ENCODE measurements around the gene COL25A1.

COL25A1 gene

GRCh38 chr4:109294468-109295020 is 7.9 kb downstream of the COL25A1 start:
- in situ Hi-C loops (cut with HindIII; ENCODE audit: low sequenced_read_pairs): no loop called here
- DNase-seq (ENCODE audit: low read depth, low spot score): peak; percentile 52
- H3K4me3 ChIP-seq (ENCODE audit: low read depth, low read length): no peak overlapping the region
- TF ChIP-seq CTCF (IDR thresholded peaks at IDR 0.05; ENCODE audit: low read depth, low read length): no peak

GRCh38 chr4:109294006-109294405 is 8.5 kb downstream of the COL25A1 start:
- no peak for DNase-seq (ENCODE audit: low read depth, low spot score)
- in situ Hi-C loops (cut with HindIII; ENCODE audit: low sequenced_read_pairs): no loop called here

GRCh38 chr4:109291707-109292238 is 10.7 kb downstream of the COL25A1 start:
- in situ Hi-C loops (cut with HindIII; ENCODE audit: low sequenced_read_pairs): no loop called here
- TF ChIP-seq CTCF (IDR thresholded peaks at IDR 0.05; ENCODE audit: low read depth, low read length): no peak
- H3K4me3 ChIP-seq (ENCODE audit: low read depth, low read length): no peak overlapping the region
- no peak for DNase-seq (ENCODE audit: low read depth, low spot score)

More at GRCh38 chr4:109294006-109294405, 8.5 kb downstream of the COL25A1 start:
- H3K4me3 ChIP-seq (ENCODE audit: low read depth, low read length): no peak overlapping the region
- TF ChIP-seq CTCF (IDR thresholded peaks at IDR 0.05; ENCODE audit: low read depth, low read length): peak; percentile 36

- H3K4me3 ChIP-seq (ENCODE audit: low read depth, low read length): no peak overlapping the region
- DNase-seq (ENCODE audit: low read depth, low spot score): no peak
- in situ Hi-C loops (cut with HindIII; ENCODE audit: low sequenced_read_pairs): no loop called here
- no peak for TF ChIP-seq CTCF (IDR thresholded peaks at IDR 0.05; ENCODE audit: low read depth, low read length)
These were observed 11.5 kb downstream of the COL25A1 start for GRCh38 chr4:109290918-109291317.

GRCh38 chr4:109278594-109279031 is 23.8 kb downstream of the COL25A1 start:
- no peak for TF ChIP-seq CTCF (IDR thresholded peaks at IDR 0.05; ENCODE audit: low read depth, low read length)
- DNase-seq (ENCODE audit: low read depth, low spot score): no peak
- H3K4me3 ChIP-seq (ENCODE audit: low read depth, low read length): no peak overlapping the region
- in situ Hi-C loops (cut with HindIII; ENCODE audit: low sequenced_read_pairs): no loop called here

- TF ChIP-seq CTCF (IDR thresholded peaks at IDR 0.05; ENCODE audit: low read depth, low read length): no peak
- no peak for DNase-seq (ENCODE audit: low read depth, low spot score)
- H3K4me3 ChIP-seq (ENCODE audit: low read depth, low read length): no peak overlapping the region
- in situ Hi-C loops (cut with HindIII; ENCODE audit: low sequenced_read_pairs): no loop called here
These were observed 25.9 kb downstream of the COL25A1 start for GRCh38 chr4:109276482-109277095.
